Hepatocyte (in vitro differentiated cells): ENCODE results near the gene KIAA1614. TPM values are rescaled to one million over a fixed set of nuclear protein-coding genes. Genes with fewer than 3 reads are reported as not detected.

Experiments
- DNase-seq: peaks from one replicate; pipeline ENCODE4 v3.0.0-alpha.2; 2016; ENCODE audit warnings: low spot score
- H2AFZ ChIP-seq: fragments of 200-600 bp; sonication (generic); 2 replicates; pipeline ENCODE4 v1.6.0; 2016; ENCODE audit warnings: antibody characterized with exemption, mild to moderate bottlenecking
- H3K27ac ChIP-seq: fragments of 200-600 bp; sonication (generic); 2 replicates; pipeline ENCODE4 v1.5.1; 2016; ENCODE audit warnings: mild to moderate bottlenecking
- H3K27me3 ChIP-seq: fragments of 200-600 bp; sonication (generic); 2 replicates; pipeline ENCODE4 v1.6.1; 2016
- H3K36me3 ChIP-seq: fragments of 200-600 bp; sonication (generic); replicated peaks from 2 replicates; pipeline ENCODE4 v1.5.1; 2016; ENCODE audit warnings: low read depth; ENCODE audit not compliant: insufficient read depth
- H3K4me1 ChIP-seq: fragments of 200-600 bp; sonication (generic); 2 replicates; pipeline ENCODE4 v1.5.1; 2016; ENCODE audit warnings: mild to moderate bottlenecking, moderate library complexity; ENCODE audit not compliant: insufficient read depth
- H3K4me2 ChIP-seq: fragments of 200-600 bp; sonication (generic); 2 replicates; pipeline ENCODE4 v1.6.0; 2016
- H3K4me3 ChIP-seq: fragments of 200-600 bp; sonication (generic); 2 replicates; pipeline ENCODE4 v1.5.1; 2016; ENCODE audit warnings: mild to moderate bottlenecking
- H3K79me2 ChIP-seq: fragments of 200-600 bp; sonication (generic); 2 replicates; pipeline ENCODE4 v1.6.0; 2017; ENCODE audit warnings: mild to moderate bottlenecking
- H3K9me2 ChIP-seq: fragments of 200-600 bp; sonication (generic); replicated peaks from 2 replicates; pipeline ENCODE4 v1.6.0; 2017; ENCODE audit warnings: mild to moderate bottlenecking; ENCODE audit not compliant: insufficient read depth
- H3K9me3 ChIP-seq: fragments of 200-600 bp; sonication (generic); 2 replicates; pipeline ENCODE4 v1.5.1; 2016; ENCODE audit warnings: low read depth, mild to moderate bottlenecking
- H4K20me1 ChIP-seq: fragments of 200-600 bp; sonication (generic); 2 replicates; pipeline ENCODE4 v1.6.0; 2016; ENCODE audit warnings: mild to moderate bottlenecking; ENCODE audit not compliant: insufficient read depth, poor library complexity, severe bottlenecking
- CTCF ChIP-seq: fragments of 200-600 bp; sonication (generic); IDR thresholded peaks from 2 replicates; pipeline ENCODE4 v1.5.1; 2016; ENCODE audit warnings: antibody characterized with exemption, mild to moderate bottlenecking; ENCODE audit not compliant: poor library complexity
- EZH2 ChIP-seq: fragments of 200-600 bp; sonication (generic); IDR thresholded peaks from 2 replicates; pipeline ENCODE4 v1.6.1; 2016; ENCODE audit warnings: antibody characterized with exemption, mild to moderate bottlenecking, borderline replicate concordance
- EZH2phosphoT487 ChIP-seq: fragments of 200-600 bp; sonication (generic); IDR thresholded peaks from one replicate; pipeline ENCODE4 v1.6.1; 2018; ENCODE audit warnings: antibody characterized with exemption, mild to moderate bottlenecking, low read depth, moderate library complexity; ENCODE audit not compliant: unreplicated experiment, severe bottlenecking
- WGBS: methylation state at CpG from one replicate; pipeline ENCODE4 v1.1.6; 2016; ENCODE audit warnings: low lambda C conversion rate; ENCODE audit errors: missing lambda C conversion rate; 5-methylcytosine and 5-hydroxymethylcytosine counted together
- polyA plus RNA-seq: library from polyadenylated mRNA; unstranded; fragments of >200 nt; fragmentation: Nextera tagmentation; extraction: Ambion mirVana; gene quantifications from 2 replicates; pipeline ENCODE4 v1.2.1, GENCODE V29; 2016
- total RNA-seq: library from RNA; depleted of rRNA; stranded (reverse); fragments of >200 nt; gene quantifications from 2 replicates; pipeline ENCODE4 v1.2.3, GENCODE V29; 2014

The KIAA1614 gene
- total and polyA plus RNA-seq, 2 experiments from 2014 or later, result 2.5 to 2.6 TPM

GRCh38 chr1:180934563-180934962, 21.9 kb downstream of the KIAA1614 start:
- Histone ChIP-seq H3K9me2 (no peaks in the 10 kb centered on the region), H3K79me2 (no peaks in the 10 kb centered on the region), H3K4me2 (no peak overlapping the region), H3K36me3 (no peaks in the 10 kb centered on the region), H2AFZ (no peak overlapping the region), H3K27ac (no peak overlapping the region), H3K4me1 (no peaks in the 10 kb centered on the region), H3K9me3 (no peaks in the 10 kb centered on the region), H3K27me3 (no peaks in the 10 kb centered on the region), H4K20me1 (no peaks in the 10 kb centered on the region), H3K4me3 (no peak overlapping the region)
- DNase-seq, result no peak
- TF ChIP-seq EZH2 (no peak), EZH2phosphoT487 (no peak), CTCF (no peak)
- WGBS, result 96% methylated on average over 7 of the region's 7 CpGs

- 81% methylated on average over 30 of the region's 45 CpGs for WGBS
- H3K4me2 ChIP-seq, result no peak overlapping the region
- peak; percentile 53 for DNase-seq
Observed at GRCh38 chr1:180935326-180936109, 22.8 kb downstream of the KIAA1614 start.

GRCh38 chr1:180936110-180937011, 23.7 kb downstream of the KIAA1614 start:
- Histone ChIP-seq H3K4me1 (no peaks in the 10 kb centered on the region), H2AFZ (no peak overlapping the region), H3K4me3 (no peak overlapping the region), H3K27ac (no peak overlapping the region), H3K36me3 (no peaks in the 10 kb centered on the region), H3K27me3 (no peaks in the 10 kb centered on the region), H3K4me2 (no peak overlapping the region), H3K9me3 (no peaks in the 10 kb centered on the region), H3K9me2 (no peaks in the 10 kb centered on the region), H4K20me1 (no peaks in the 10 kb centered on the region), H3K79me2 (no peaks in the 10 kb centered on the region)
- TF ChIP-seq CTCF (no peak), EZH2 (no peak), EZH2phosphoT487 (no peak)
- WGBS, result 94% methylated on average over 28 of the region's 28 CpGs
- DNase-seq, result no peak

More at GRCh38 chr1:180935326-180936109, 22.8 kb downstream of the KIAA1614 start:
- TF ChIP-seq CTCF, result no peak
- no peak for TF ChIP-seq EZH2
- no peak for TF ChIP-seq EZH2phosphoT487
- Histone ChIP-seq H3K27ac (no peak overlapping the region), H3K9me3 (no peaks in the 10 kb centered on the region), H3K4me3 (no peak overlapping the region), H3K9me2 (no peaks in the 10 kb centered on the region), H3K36me3 (no peaks in the 10 kb centered on the region), H4K20me1 (no peaks in the 10 kb centered on the region), H3K79me2 (no peaks in the 10 kb centered on the region), H3K27me3 (no peaks in the 10 kb centered on the region), H3K4me1 (no peaks in the 10 kb centered on the region), H2AFZ (no peak overlapping the region)
